Astrocyte (in vitro differentiated cells and primary cell): ENCODE data around the gene GPR34. TPM values are rescaled to one million over a fixed set of nuclear protein-coding genes. Genes with fewer than 3 reads are reported as not detected.

ENCODE experiments used
- DNase-seq: peaks from one replicate; pipeline ENCODE4 v3.0.0-alpha.2; 2010; ENCODE audit warnings: low read depth
- FAIRE-seq: peaks from 2 replicates; lab custom pipeline; 2011; peaks lifted over from hg19 to GRCh38; lab: Jason Lieb, UNC
- H2AFZ ChIP-seq: 2 replicates; pipeline ENCODE4 v1.6.0; 2012; ENCODE audit warnings: low read depth, low read length, inconsistent platforms
- H3K27ac ChIP-seq: 2 replicates; pipeline ENCODE4 v1.5.1; 2011; ENCODE audit warnings: low read depth, low read length, inconsistent platforms
- H3K27me3 ChIP-seq: 2 replicates; pipeline ENCODE4 v1.6.0; 2011; ENCODE audit warnings: low read length, inconsistent platforms; ENCODE audit not compliant: insufficient read depth
- H3K36me3 ChIP-seq: 2 replicates; pipeline ENCODE4 v1.5.1; 2011; ENCODE audit warnings: low read length, inconsistent platforms; ENCODE audit not compliant: insufficient read depth
- H3K4me1 ChIP-seq: 2 replicates; pipeline ENCODE4 v1.5.1; 2011; ENCODE audit warnings: low read length, inconsistent platforms; ENCODE audit not compliant: insufficient read depth
- H3K4me2 ChIP-seq: 2 replicates; pipeline ENCODE4 v1.6.0; 2012; ENCODE audit warnings: low read length, inconsistent platforms
- H3K4me3 ChIP-seq: 2 replicates; pipeline ENCODE4 v1.5.1; 2011; ENCODE audit warnings: low read depth, mild to moderate bottlenecking, low read length, inconsistent platforms; ENCODE audit not compliant: insufficient read depth
- H3K79me2 ChIP-seq: 2 replicates; pipeline ENCODE4 v1.6.0; 2012; ENCODE audit warnings: mild to moderate bottlenecking, low read length, inconsistent platforms; ENCODE audit not compliant: insufficient read depth
- H3K9ac ChIP-seq: 2 replicates; pipeline ENCODE4 v1.6.0; 2012; ENCODE audit warnings: mild to moderate bottlenecking, low read length, inconsistent platforms
- H3K9me3 ChIP-seq: 2 replicates; pipeline ENCODE4 v1.5.1; 2012; ENCODE audit warnings: low read depth, mild to moderate bottlenecking, low read length, inconsistent platforms; ENCODE audit not compliant: insufficient read depth
- H4K20me1 ChIP-seq: 2 replicates; pipeline ENCODE4 v1.6.0; 2012; ENCODE audit warnings: low read length, inconsistent platforms; ENCODE audit not compliant: insufficient read depth
- H3K27ac Mint-ChIP-seq: one replicate; pipeline ENCODE4 v1.8.0; 2021; ENCODE audit warnings: mild to moderate bottlenecking, mixed read lengths; ENCODE audit not compliant: unreplicated experiment
- H3K27me3 Mint-ChIP-seq: one replicate; pipeline ENCODE4 v1.8.0; 2021; ENCODE audit warnings: low read depth, mixed read lengths; ENCODE audit not compliant: unreplicated experiment
- H3K36me3 Mint-ChIP-seq: one replicate; pipeline ENCODE4 v1.8.0; 2021; ENCODE audit warnings: low read depth, mixed read lengths; ENCODE audit not compliant: unreplicated experiment
- H3K4me1 Mint-ChIP-seq: one replicate; pipeline ENCODE4 v1.8.0; 2021; ENCODE audit warnings: low read depth, mixed read lengths; ENCODE audit not compliant: unreplicated experiment
- H3K4me3 Mint-ChIP-seq: one replicate; pipeline ENCODE4 v1.8.0; 2021; ENCODE audit warnings: mild to moderate bottlenecking, moderate library complexity, mixed read lengths; ENCODE audit not compliant: unreplicated experiment
- H3K9me3 Mint-ChIP-seq: one replicate; pipeline ENCODE4 v1.8.0; 2021; ENCODE audit warnings: mild to moderate bottlenecking, mixed read lengths; ENCODE audit not compliant: unreplicated experiment
- EZH2 ChIP-seq: IDR thresholded peaks from 2 replicates; pipeline ENCODE4 v1.6.1; 2012; ENCODE audit warnings: mild to moderate bottlenecking, low read length, inconsistent platforms; ENCODE audit not compliant: insufficient read depth
- total RNA-seq: library from RNA; stranded (reverse); gene quantifications from 2 replicates; pipeline ENCODE4 v1.2.1, GENCODE V29; 2021
- TF ChIP-seq, protein P1 (sequence below): IDR thresholded peaks from 2 replicates; pipeline ENCODE4 v1.5.1; 2011; ENCODE audit warnings: low read depth, mild to moderate bottlenecking, inconsistent platforms, low read length, moderate library complexity; ENCODE audit not compliant: insufficient read depth

The GPR34 gene
- total RNA-seq, 1 donor from 2014 or later: not detected

DNA sequence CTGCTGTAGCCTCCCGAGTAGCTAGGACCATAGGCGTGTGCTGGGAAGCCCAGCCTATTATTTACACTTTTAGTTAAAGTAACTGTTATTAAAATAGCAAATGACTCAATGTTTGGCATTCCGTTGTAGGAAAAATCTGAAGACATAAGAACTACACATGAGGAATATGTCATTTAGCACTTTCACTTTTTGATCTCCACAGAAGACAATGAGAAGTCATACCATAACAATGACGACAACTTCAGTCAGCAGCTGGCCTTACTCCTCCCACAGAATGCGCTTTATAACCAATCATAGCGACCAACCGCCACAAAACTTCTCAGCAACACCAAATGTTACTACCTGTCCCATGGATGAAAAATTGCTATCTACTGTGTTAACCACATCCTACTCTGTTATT, 6.7 kb downstream of the GPR34 start:
- Histone ChIP-seq H3K4me3 (no peak overlapping the region), H3K9ac (no peak overlapping the region), H3K9me3 (no peaks in the 10 kb centered on the region), H3K79me2 (no peaks in the 10 kb centered on the region), H3K27me3 (no peaks in the 10 kb centered on the region), H3K36me3 (no peaks in the 10 kb centered on the region), H2AFZ (no peak overlapping the region), H3K4me2 (no peak overlapping the region), H3K4me1 (no peaks in the 10 kb centered on the region), H3K27ac (no peak overlapping the region), H4K20me1 (no peaks in the 10 kb centered on the region)
- Mint-ChIP-seq H3K36me3 (no peaks in the 10 kb centered on the region), H3K27ac (no peak overlapping the region), H3K27me3 (no peaks in the 10 kb centered on the region), H3K4me3 (no peak overlapping the region), H3K4me1 (peaks cover 2% of the 10 kb centered on the region), H3K9me3 (no peaks in the 10 kb centered on the region)
- peak; percentile 46 for DNase-seq
- FAIRE-seq: peak; percentile 93
- TF ChIP-seq, protein P1, sequence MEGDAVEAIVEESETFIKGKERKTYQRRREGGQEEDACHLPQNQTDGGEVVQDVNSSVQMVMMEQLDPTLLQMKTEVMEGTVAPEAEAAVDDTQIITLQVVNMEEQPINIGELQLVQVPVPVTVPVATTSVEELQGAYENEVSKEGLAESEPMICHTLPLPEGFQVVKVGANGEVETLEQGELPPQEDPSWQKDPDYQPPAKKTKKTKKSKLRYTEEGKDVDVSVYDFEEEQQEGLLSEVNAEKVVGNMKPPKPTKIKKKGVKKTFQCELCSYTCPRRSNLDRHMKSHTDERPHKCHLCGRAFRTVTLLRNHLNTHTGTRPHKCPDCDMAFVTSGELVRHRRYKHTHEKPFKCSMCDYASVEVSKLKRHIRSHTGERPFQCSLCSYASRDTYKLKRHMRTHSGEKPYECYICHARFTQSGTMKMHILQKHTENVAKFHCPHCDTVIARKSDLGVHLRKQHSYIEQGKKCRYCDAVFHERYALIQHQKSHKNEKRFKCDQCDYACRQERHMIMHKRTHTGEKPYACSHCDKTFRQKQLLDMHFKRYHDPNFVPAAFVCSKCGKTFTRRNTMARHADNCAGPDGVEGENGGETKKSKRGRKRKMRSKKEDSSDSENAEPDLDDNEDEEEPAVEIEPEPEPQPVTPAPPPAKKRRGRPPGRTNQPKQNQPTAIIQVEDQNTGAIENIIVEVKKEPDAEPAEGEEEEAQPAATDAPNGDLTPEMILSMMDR: no peak
- TF ChIP-seq EZH2: no peak

DNA sequence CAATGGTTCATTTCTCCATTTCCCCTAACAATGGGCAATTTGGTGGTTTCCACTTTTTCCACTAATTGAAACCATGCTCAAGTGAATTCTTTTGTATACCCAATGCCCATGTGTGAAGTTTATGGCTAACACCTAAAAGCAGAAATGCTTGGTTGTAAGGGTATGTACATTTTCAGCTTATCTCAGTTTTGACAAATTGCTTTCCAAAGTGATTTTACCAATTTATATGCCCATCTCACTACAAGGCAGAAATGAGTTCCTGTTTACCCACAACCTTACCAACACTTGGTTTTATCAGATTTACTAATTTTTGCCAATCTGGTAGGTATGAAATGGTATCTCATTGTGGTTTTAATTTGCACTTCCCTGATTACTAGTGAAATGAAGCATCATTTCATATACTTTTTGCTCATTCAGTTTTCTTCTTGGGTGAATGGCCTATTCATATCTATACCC, 14.8 kb downstream of the GPR34 start:
- no peak overlapping the region for H3K9ac ChIP-seq
- TF ChIP-seq, protein P1: no peak
- TF ChIP-seq EZH2: no peak
- no peaks in the 10 kb centered on the region for H3K4me1 ChIP-seq
- peaks cover 7% of the 10 kb centered on the region for H3K36me3 Mint-ChIP-seq
- no peaks in the 10 kb centered on the region for H3K27me3 Mint-ChIP-seq
- no peak overlapping the region for H3K4me3 Mint-ChIP-seq
- no peak overlapping the region for H3K4me3 ChIP-seq
- H3K27ac ChIP-seq: no peak overlapping the region
- no peak overlapping the region for H3K27ac Mint-ChIP-seq
- H3K36me3 ChIP-seq: no peaks in the 10 kb centered on the region
- no peaks in the 10 kb centered on the region for H4K20me1 ChIP-seq
- H3K9me3 ChIP-seq: no peaks in the 10 kb centered on the region
- H3K27me3 ChIP-seq: no peaks in the 10 kb centered on the region
- H3K9me3 Mint-ChIP-seq: no peaks in the 10 kb centered on the region
- H3K79me2 ChIP-seq: no peaks in the 10 kb centered on the region
- no peak overlapping the region for H2AFZ ChIP-seq
- peaks cover 2% of the 10 kb centered on the region for H3K4me1 Mint-ChIP-seq
- FAIRE-seq: peak; percentile 34
- no peak for DNase-seq
- no peak overlapping the region for H3K4me2 ChIP-seq

- no peak overlapping the region for H3K4me3 Mint-ChIP-seq
- Histone ChIP-seq H3K4me3 (no peak overlapping the region), H3K4me2 (no peak overlapping the region), H2AFZ (no peak overlapping the region), H3K79me2 (no peaks in the 10 kb centered on the region), H4K20me1 (no peaks in the 10 kb centered on the region), H3K36me3 (no peaks in the 10 kb centered on the region), H3K27ac (no peak overlapping the region), H3K4me1 (no peaks in the 10 kb centered on the region), H3K9me3 (no peaks in the 10 kb centered on the region), H3K9ac (no peak overlapping the region), H3K27me3 (no peaks in the 10 kb centered on the region)
- no peak for FAIRE-seq
- peaks cover 7% of the 10 kb centered on the region for H3K36me3 Mint-ChIP-seq
- no peaks in the 10 kb centered on the region for H3K9me3 Mint-ChIP-seq
- TF ChIP-seq, protein P1: no peak
- TF ChIP-seq EZH2: no peak
- no peak for DNase-seq
- H3K4me1 Mint-ChIP-seq: no peaks in the 10 kb centered on the region
- H3K27me3 Mint-ChIP-seq: no peaks in the 10 kb centered on the region
- no peak overlapping the region for H3K27ac Mint-ChIP-seq
Measured at GRCh38 chrX:41705042-41705441, 16.3 kb downstream of the GPR34 start.
